ENCODE measurements around the gene PTBP2.
"Not testable (repeated sequence)": the region's sequence is repeated elsewhere in the genome, so short reads cannot be mapped to it uniquely, and the experiment has no call there.

The PTBP2 gene

DNA sequence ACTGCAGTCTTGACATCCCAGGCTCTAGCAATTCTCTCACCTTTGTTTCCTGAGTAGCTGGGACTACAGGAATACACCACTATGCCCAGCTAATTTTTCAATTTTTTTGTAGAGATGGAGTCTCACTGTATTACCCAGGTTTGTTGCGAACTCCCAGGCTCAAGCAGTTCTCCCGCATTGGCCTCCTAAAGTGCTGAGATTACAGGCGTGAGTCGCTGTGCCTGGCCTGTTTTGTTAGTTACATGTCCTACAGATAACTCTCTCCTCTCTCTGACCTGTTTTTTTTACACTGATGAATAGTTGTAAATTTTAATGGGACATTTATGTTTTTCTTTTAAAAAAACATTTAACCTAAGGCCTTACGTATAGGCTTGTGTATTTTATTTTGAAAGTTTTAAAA is 19.8 kb downstream of the PTBP2 start:
- no peak for DNase-seq (ENCODE audit: low read depth)

- no peak for DNase-seq (ENCODE audit: low read depth)
These were observed 25.1 kb downstream of the PTBP2 start for GRCh38 chr1:96746440-96747420.

DNA sequence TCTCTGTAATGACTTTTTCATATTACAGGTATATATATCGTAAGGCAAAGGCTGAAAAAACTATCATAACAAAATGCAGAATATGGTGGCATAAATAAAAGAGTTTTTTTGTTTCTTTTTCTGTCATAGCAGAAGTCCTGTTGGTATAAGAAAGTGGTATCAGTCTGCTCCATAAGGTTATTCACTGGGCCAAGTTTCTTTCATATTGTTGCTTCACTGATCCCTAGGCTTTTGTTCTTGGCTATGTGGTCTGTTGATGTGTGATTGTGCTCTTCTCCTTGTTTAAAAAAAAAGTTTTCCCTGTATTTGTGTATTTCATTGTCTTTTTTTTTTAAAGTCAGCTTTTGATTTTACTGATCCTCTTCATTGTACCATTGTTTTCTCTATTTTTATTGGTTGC is 26.0 kb downstream of the PTBP2 start:
- no peak for DNase-seq (ENCODE audit: low read depth)

- DNase-seq (ENCODE audit: low read depth): no peak
These were observed 26.5 kb downstream of the PTBP2 start for GRCh38 chr1:96748078-96748477.

- DNase-seq (ENCODE audit: low read depth): no peak
These were observed 28.0 kb downstream of the PTBP2 start for GRCh38 chr1:96749618-96750017.

- DNase-seq (ENCODE audit: low read depth): no peak
These were observed 30.8 kb downstream of the PTBP2 start for GRCh38 chr1:96752394-96752793.

DNA sequence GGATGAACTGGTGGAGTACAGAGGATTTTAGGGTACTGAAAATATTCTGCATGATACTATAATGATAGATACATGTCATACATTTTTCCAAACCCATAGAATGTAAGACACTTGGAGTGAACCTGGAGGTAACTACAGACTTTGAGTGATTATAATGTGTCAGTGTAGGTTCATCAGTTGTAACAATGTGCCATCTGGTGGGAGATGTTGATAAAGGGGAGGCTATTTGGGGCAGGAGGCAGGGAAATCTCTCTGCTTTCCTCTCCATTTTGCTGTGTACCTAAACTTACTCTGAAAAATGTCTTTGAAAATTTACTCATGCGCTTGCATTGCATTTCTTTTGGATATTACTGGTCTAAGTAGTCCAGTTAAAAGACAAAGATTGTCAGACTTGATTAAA is 35.2 kb downstream of the PTBP2 start:
- DNase-seq (ENCODE audit: low read depth): no peak

GRCh38 chr1:96762586-96762985 is 41.0 kb downstream of the PTBP2 start:
- DNase-seq (ENCODE audit: low read depth): not testable (repeated sequence)

DNA sequence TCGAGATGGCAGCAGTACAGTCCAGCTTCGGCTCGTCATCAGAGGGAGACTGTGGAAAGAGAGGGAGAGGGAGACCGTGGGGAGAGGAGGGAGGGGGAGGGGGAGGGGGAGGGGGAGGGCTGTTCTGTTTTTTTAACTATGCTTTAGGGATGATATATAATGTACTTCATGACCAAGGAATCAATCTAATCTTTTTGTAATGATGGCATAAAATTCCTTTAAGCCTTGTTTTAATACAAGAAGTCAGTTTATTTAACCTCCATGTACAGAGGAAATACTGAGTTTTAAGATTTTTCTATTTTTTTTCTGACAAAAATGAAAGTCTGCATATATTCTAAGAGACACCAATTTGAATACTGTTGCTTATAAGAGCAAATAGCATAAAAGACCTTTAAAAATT is 41.9 kb downstream of the PTBP2 start:
- no peak for DNase-seq (ENCODE audit: low read depth)

DNA sequence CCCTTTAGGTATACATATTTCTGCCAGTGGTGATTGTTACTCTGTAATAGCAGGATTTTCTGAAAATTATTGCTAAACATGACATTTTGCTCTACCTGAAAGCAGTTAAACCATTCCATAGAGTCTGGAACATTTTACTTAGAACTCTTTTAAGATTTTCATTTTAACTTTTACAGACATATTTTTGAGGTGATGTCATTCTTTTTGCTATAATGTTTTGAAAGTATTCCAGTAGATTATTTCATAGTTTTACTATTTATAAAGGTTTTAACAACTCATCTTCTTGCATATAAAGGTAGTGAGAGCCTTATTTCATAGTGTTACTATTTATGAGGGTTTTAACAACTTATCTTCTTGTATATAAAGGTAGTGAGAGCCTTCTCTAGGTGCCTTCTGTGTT is 42.9 kb downstream of the PTBP2 start:
- no peak for DNase-seq (ENCODE audit: low read depth)

DNA sequence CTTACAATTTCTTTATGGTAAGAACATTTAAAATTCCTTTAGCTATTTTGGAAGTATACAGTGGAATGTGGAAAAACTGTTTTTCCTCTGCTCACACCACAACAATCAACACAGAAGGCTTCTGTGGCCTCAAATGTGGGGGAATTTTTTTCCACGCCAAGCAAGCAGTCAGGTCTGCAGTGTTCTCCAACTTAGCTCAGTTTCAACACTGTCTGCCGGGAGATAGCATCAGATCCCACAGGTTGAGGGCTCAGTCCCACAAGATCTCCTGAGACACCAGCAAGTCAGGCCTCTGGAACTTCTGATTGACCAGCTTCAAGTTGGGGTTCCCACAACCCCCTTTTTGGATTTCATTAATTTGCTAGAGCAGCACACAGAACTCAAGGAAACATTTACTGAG is 50.3 kb downstream of the PTBP2 start:
- no peak for DNase-seq (ENCODE audit: low read depth)

- no peak for DNase-seq (ENCODE audit: low read depth)
These were observed 50.8 kb downstream of the PTBP2 start for GRCh38 chr1:96772349-96772748.

DNA sequence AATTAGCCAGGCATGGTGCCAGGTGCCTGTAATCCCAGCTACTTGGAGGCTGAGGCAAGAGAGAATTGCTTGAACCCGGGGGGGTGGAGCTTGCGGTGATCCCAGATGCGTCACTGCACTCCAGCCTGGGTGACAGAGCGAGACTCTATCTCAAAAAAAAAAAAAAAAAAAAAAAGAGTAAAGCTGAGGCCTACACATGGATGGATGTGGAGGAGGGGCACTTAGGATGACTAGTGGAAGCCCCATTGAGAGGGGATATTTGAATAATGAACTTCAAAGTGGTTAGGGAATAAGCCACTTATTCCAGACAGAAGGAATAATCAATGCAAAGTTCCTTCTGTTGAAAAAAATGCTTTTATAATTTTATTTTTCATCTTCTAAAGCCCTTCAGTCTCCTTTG is 51.4 kb downstream of the PTBP2 start:
- DNase-seq (ENCODE audit: low read depth): no peak

DNA sequence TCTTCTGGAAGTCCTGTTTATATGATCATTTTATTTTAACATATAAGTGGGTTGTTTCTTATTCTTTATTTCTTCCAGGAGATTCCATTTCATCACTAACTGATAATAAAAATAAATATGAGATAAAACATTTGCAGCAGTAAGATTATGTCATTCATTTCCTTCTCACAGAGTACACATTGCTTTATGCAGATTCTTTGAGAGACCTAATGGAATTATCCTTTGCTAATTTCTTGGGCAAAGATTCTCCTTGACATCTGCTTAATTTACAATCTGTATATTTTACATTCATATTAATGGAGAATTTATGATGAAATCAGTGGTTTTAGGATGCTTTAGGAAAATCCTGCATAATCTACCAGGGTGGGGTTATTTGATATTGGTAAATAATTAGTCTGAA is 60.6 kb downstream of the PTBP2 start:
- no peak for DNase-seq (ENCODE audit: low read depth)

- no peak for DNase-seq (ENCODE audit: low read depth)
These were observed 61.3 kb downstream of the PTBP2 start for GRCh38 chr1:96782856-96783255.

GRCh38 chr1:96790599-96790998 is 69.0 kb downstream of the PTBP2 start:
- no peak for DNase-seq (ENCODE audit: low read depth)

DNA sequence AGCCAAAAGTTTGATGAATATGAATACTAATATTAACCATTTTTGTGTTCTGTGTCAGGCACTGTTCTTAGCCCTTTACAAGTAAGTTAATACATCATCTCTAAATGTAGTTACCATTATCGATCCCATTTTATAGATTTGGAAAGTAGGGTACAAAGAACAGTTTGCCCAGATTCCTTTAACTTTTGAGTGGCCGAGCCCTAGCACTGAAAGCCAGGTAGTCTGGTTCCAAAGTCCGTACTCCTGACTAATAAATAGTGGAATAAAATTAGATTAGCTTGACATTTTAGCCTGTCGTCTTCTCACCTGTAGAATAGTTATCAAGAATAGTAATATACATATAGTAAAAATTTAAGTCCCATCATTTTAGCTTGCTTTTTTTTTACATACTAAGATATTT is 70.6 kb downstream of the PTBP2 start:
- DNase-seq (ENCODE audit: low read depth): no peak

- not testable (repeated sequence) for DNase-seq (ENCODE audit: low read depth)
These were observed 80.1 kb downstream of the PTBP2 start for GRCh38 chr1:96801696-96802095.

DNA sequence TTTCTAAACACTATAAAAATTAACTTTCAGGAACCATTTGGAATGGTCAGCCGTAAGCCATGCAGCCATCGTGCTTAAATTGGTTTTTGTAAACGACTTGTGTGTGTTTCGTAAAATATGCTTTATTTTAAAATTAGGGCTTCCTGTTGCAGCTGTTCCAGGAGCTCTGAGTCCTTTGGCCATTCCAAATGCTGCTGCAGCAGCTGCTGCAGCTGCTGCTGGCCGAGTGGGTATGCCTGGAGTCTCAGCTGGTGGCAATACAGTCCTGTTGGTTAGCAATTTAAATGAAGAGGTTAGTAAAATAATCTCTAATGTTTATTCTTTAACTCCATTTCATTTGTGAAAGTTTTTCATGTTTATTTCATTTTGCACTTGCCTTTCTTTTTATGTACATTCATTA is 83.1 kb downstream of the PTBP2 start:
- DNase-seq (ENCODE audit: low read depth): no peak

DNA sequence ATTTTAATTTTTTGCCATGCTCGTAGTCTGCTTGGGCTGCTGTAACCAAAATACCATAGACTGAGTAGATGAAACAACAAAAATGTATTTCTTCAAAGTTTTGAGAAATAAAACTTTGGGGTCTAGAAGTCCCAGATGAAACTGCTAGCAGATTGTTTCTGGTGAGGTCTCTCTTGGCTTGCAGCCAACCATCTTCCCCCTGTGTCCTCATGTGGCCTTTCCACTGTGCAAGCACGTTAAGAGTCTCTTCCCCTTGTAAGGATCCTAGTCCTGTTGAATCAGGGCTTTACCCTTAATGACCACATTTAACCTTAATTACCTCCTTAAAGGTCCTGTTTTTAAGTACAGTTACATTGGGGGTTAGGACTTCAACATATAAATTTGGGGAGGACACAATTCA is 86.6 kb downstream of the PTBP2 start:
- DNase-seq (ENCODE audit: low read depth): no peak

DNA sequence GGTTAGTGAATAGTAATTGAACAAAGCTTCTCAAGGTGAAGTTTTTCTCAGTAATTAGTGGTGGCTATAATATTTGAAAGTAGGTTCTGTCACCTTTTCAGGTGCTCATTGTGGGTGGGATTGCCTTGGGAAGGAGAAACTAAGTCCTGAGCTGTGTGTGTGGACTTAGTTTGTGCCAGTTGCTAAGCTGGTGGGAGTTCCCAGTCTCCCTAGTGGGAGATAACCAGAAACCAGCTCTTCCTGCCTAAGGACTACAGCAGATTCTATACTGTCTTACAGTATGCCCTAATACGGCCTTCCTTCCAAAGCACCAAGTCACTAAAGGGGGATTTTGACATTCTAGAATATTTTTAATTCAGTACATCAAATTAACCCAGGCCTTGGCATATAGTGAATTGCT is 94.3 kb downstream of the PTBP2 start:
- DNase-seq (ENCODE audit: low read depth): no peak

DNA sequence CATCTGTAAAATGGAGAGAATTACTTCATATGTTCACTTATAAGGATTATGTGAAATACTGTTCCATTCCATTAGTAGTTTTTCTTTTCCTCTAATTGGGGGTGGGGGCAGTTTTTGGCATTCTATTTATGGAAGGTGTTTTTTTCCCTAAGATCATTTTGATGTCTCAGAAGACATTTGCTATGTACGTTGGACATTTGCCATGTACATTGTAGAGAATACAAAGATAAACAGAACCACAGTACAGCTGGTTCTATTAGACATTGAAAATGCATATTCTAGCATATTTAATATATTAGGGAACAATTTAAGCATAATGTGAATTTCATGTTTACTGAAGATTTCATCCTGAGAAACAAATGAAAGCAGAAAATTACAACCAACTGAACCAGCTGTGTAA is 98.5 kb downstream of the PTBP2 start:
- no peak for DNase-seq (ENCODE audit: low read depth)

DNA sequence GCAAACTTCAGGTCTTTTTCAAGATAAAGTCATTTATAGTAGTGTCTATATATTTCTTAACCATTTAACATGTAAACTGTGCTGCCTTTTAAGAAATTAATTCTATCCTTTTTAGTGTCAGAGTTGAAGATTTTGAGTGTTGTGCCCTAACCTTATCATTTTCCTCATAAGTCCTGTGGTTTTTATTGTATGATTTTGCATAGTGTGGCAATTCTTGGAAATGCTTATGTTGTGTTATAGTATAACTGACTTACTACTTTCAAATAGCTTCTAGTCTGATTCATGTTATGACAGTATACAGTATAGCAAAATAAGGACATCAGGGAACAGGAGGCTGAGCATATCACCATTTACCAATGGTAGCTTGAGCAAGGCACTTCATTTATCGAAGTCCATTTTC is 99.1 kb downstream of the PTBP2 start:
- no peak for DNase-seq (ENCODE audit: low read depth)

DNA sequence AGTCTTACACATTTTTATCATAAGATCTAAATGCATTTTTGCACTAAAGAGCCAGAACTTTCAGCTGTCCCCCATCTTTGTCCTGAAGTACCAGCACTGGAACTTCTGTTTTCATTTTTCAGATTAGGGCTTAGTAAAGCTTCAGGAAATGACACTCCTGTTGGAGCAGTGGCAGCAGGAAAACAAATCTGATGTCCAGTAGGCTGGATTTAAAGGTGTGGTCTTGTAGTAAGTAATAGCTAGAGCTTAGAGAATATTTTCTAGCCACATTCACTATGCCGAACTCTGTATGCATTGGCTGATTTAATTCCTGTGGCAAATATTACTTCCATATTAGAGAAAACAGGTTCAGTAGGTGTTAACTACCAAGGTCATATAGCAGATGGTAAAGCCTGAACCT is 103.6 kb downstream of the PTBP2 start:
- no peak for DNase-seq (ENCODE audit: low read depth)

All from stimulated activated CD8-positive, alpha-beta memory T cell treated with anti-CD3 and anti-CD28 coated beads, Interleukin-12 subunit alpha, Interleukin-12 subunit beta, amount 100 ng/mL, for 1 hour (primary cell).